Spinal cord (tissue), 10 donors: ENCODE measurements around the gene PCSK2. TPM values are rescaled to one million over a fixed set of nuclear protein-coding genes. Genes with fewer than 3 reads are reported as not detected.

Experiments
- DNase-seq, 6 donors: peaks; one replicate each; pipeline versions ENCODE4 v3.0.0 to v3.0.0-alpha.2; 2013 to 2015; ENCODE audit warnings: low spot score in 6 of 6, low read depth in 4 of 6
- H3K27ac ChIP-seq: one replicate; pipeline ENCODE4 v1.5.1; 2013; ENCODE audit warnings: low read depth, low read length, control low read depth
- H3K27me3 ChIP-seq: one replicate; pipeline ENCODE4 v1.6.1; 2013; ENCODE audit warnings: low read length; ENCODE audit not compliant: control insufficient read depth, insufficient read depth
- H3K36me3 ChIP-seq: one replicate; pipeline ENCODE4 v1.6.1; 2013; ENCODE audit warnings: low read length; ENCODE audit not compliant: control insufficient read depth, insufficient read depth
- H3K4me1 ChIP-seq: one replicate; pipeline ENCODE4 v1.6.1; 2013; ENCODE audit warnings: low read length; ENCODE audit not compliant: control insufficient read depth, insufficient read depth
- H3K4me3 ChIP-seq: one replicate; pipeline ENCODE4 v1.5.1; 2013; ENCODE audit warnings: low read depth, low read length, control low read depth
- H3K9me3 ChIP-seq: one replicate; pipeline ENCODE4 v1.6.1; 2013; ENCODE audit warnings: low read length; ENCODE audit not compliant: control insufficient read depth, insufficient read depth
- WGBS: methylation state at CpG from one replicate; pipeline ENCODE4 v1.1.5; 2013; ENCODE audit warnings: missing lambda C conversion rate; ENCODE audit not compliant: insufficient coverage; 5-methylcytosine and 5-hydroxymethylcytosine counted together
- polyA plus RNA-seq, 2 donors: library from polyadenylated mRNA; unstranded; fragments of 120-200 nt; gene quantifications; one replicate each; pipeline ENCODE4 v1.2.1, GENCODE V29; 2013; ENCODE audit not compliant: insufficient read length in 2 of 2
- total RNA-seq, 2 donors: library from RNA; depleted of rRNA in 1 of 2; stranded (reverse); fragments of 120-200 nt in 1 of 2; fragments of >200 nt in 1 of 2; gene quantifications; one replicate each; pipeline versions ENCODE4 v1.2.3 to v1.2.4, GENCODE V29; 2013 to 2014
- donor health status: healthy.

Gene PCSK2
- total and polyA plus RNA-seq, 4 donors = 6.6 to 28.0 (median 23.6) TPM

GRCh38 chr20:17460119-17460518 is 233.3 kb downstream of the PCSK2 start:
- Histone ChIP-seq H3K4me1 (peaks cover 4% of the 10 kb centered on the region), H3K36me3 (peaks cover under 1% of the 10 kb centered on the region), H3K27me3 (no peaks in the 10 kb centered on the region), H3K27ac (no peak overlapping the region), H3K9me3 (no peaks in the 10 kb centered on the region), H3K4me3 (no peak overlapping the region)
- no peak for DNase-seq
- 100% methylated on average over 1 of the region's 2 CpGs for WGBS

- WGBS = no CpG with 5 or more reads among the region's 3 CpGs
- Histone ChIP-seq H3K4me1 (peaks cover 4% of the 10 kb centered on the region), H3K27me3 (no peaks in the 10 kb centered on the region), H3K27ac (no peak overlapping the region), H3K36me3 (peaks cover 6% of the 10 kb centered on the region), H3K4me3 (no peak overlapping the region), H3K9me3 (no peaks in the 10 kb centered on the region)
- DNase-seq = no peak
Observed at GRCh38 chr20:17461941-17462340, 235.1 kb downstream of the PCSK2 start.

- Histone ChIP-seq H3K27ac (no peak overlapping the region), H3K27me3 (no peaks in the 10 kb centered on the region), H3K9me3 (no peaks in the 10 kb centered on the region), H3K4me3 (no peak overlapping the region), H3K4me1 (no peaks in the 10 kb centered on the region), H3K36me3 (peaks cover 12% of the 10 kb centered on the region)
- DNase-seq = no peak
- WGBS = no CpG with 5 or more reads among the region's 1 CpG
Observed at GRCh38 chr20:17463711-17464110, 236.9 kb downstream of the PCSK2 start.

- DNase-seq = no peak
- Histone ChIP-seq H3K27me3 (no peaks in the 10 kb centered on the region), H3K4me3 (no peak overlapping the region), H3K9me3 (no peaks in the 10 kb centered on the region), H3K4me1 (no peaks in the 10 kb centered on the region), H3K27ac (no peak overlapping the region), H3K36me3 (peaks cover 12% of the 10 kb centered on the region)
- WGBS = 93% methylated on average over 10 of the region's 10 CpGs
Observed at GRCh38 chr20:17465236-17465635, 238.4 kb downstream of the PCSK2 start.

- Histone ChIP-seq H3K27me3 (no peaks in the 10 kb centered on the region), H3K4me3 (no peak overlapping the region), H3K27ac (no peak overlapping the region), H3K4me1 (peaks cover 5% of the 10 kb centered on the region), H3K9me3 (no peaks in the 10 kb centered on the region), H3K36me3 (peaks cover 12% of the 10 kb centered on the region)
- 74% methylated on average over 4 of the region's 7 CpGs for WGBS
- no peak for DNase-seq
Observed at GRCh38 chr20:17466641-17467040, 239.8 kb downstream of the PCSK2 start.

- Histone ChIP-seq H3K27me3 (no peaks in the 10 kb centered on the region), H3K9me3 (no peaks in the 10 kb centered on the region), H3K4me1 (peaks cover 6% of the 10 kb centered on the region), H3K4me3 (no peak overlapping the region), H3K27ac (no peak overlapping the region), H3K36me3 (peaks cover 14% of the 10 kb centered on the region)
- peak in 1 of 6 donors; percentile 76 for DNase-seq
- 87% methylated on average over 2 of the region's 4 CpGs for WGBS
Observed at GRCh38 chr20:17467120-17467655, 240.3 kb downstream of the PCSK2 start.

- H3K27ac ChIP-seq = no peak overlapping the region
- H3K4me3 ChIP-seq = no peak overlapping the region
- no peaks in the 10 kb centered on the region for H3K27me3 ChIP-seq
- peaks cover 16% of the 10 kb centered on the region for H3K36me3 ChIP-seq
- no peaks in the 10 kb centered on the region for H3K9me3 ChIP-seq
- H3K4me1 ChIP-seq = peaks cover 6% of the 10 kb centered on the region
- no peak for DNase-seq
- 95% methylated on average over 22 of the region's 24 CpGs for WGBS
Observed at GRCh38 chr20:17468073-17468840, 241.4 kb downstream of the PCSK2 start.

- 100% methylated on average over 3 of the region's 7 CpGs for WGBS
- Histone ChIP-seq H3K4me1 (peaks cover 6% of the 10 kb centered on the region), H3K27me3 (no peaks in the 10 kb centered on the region), H3K9me3 (no peaks in the 10 kb centered on the region), H3K4me3 (no peak overlapping the region), H3K27ac (no peak overlapping the region), H3K36me3 (peaks cover 16% of the 10 kb centered on the region)
- DNase-seq = no peak
Observed at GRCh38 chr20:17469246-17470030, 242.6 kb downstream of the PCSK2 start.

- Histone ChIP-seq H3K27ac (no peak overlapping the region), H3K36me3 (peaks cover 11% of the 10 kb centered on the region), H3K4me1 (peaks cover 6% of the 10 kb centered on the region), H3K4me3 (no peak overlapping the region), H3K9me3 (no peaks in the 10 kb centered on the region), H3K27me3 (no peaks in the 10 kb centered on the region)
- no peak for DNase-seq
- WGBS = 83% methylated on average over 1 of the region's 5 CpGs
Observed at GRCh38 chr20:17470521-17470920, 243.7 kb downstream of the PCSK2 start.
